Fibroblast of the aortic adventitia (primary cell): Measurements from ENCODE around the gene SRD5A3. TPM values are rescaled to one million over a fixed set of nuclear protein-coding genes. Genes with fewer than 3 reads are reported as not detected.
A peak's percentile ranks its signal among the peaks of the same experiment; 100 is the strongest.

Experiments used
- DNase-seq: peaks from one replicate; pipeline ENCODE4 v3.0.0-alpha.2; 2010; ENCODE audit warnings: low read depth
- H3K4me3 ChIP-seq: 2 replicates; pipeline ENCODE4 v1.5.1; 2011; ENCODE audit warnings: low read depth, mild to moderate bottlenecking, control low read depth, low read length, moderate library complexity
- CTCF ChIP-seq: IDR thresholded peaks from 2 replicates; pipeline ENCODE4 v1.5.1; 2011; ENCODE audit warnings: mild to moderate bottlenecking, low read length, control low read depth, inconsistent platforms; ENCODE audit not compliant: insufficient read depth
- total RNA-seq: library from RNA; depleted of rRNA; stranded (reverse); fragments of >200 nt; gene quantifications from 2 replicates; pipeline ENCODE4 v1.2.3, GENCODE V29; 2012; ENCODE audit warnings: low replicate concordance

SRD5A3 gene
- 4.8 and 22.2 TPM in 2 replicates for total RNA-seq

- peak; percentile 64 for TF ChIP-seq CTCF
- DNase-seq, result peak; percentile 73
- peak within 1 kb of the TSS; percentile 78 for H3K4me3 ChIP-seq
Measured at GRCh38 chr4:55345980-55346850, at the start of gene SRD5A3. Gene SRD5A3 (plus strand): TSS chr4:55346242. CDS start chr4:55346337, 95 bp downstream.

- no peak for DNase-seq
- no peak overlapping the region for H3K4me3 ChIP-seq
- TF ChIP-seq CTCF, result no peak
Measured at GRCh38 chr4:55297346-55297745, 48.7 kb upstream of the SRD5A3 start.

- TF ChIP-seq CTCF, result no peak
- peak; percentile 92 for DNase-seq
Measured at GRCh38 chr4:55303760-55304165, 42.3 kb upstream of the SRD5A3 start.

GRCh38 chr4:55304303-55304702, 41.7 kb upstream of the SRD5A3 start:
- no peak overlapping the region for H3K4me3 ChIP-seq
- TF ChIP-seq CTCF, result no peak
- no peak for DNase-seq

More at GRCh38 chr4:55303760-55304165, 42.3 kb upstream of the SRD5A3 start:
- H3K4me3 ChIP-seq, result no peak overlapping the region

- H3K4me3 ChIP-seq, result no peak overlapping the region
- DNase-seq, result no peak
- TF ChIP-seq CTCF, result no peak
Measured at GRCh38 chr4:55308071-55308470, 38.0 kb upstream of the SRD5A3 start.

- DNase-seq, result peak; percentile 43
- TF ChIP-seq CTCF, result no peak
- H3K4me3 ChIP-seq, result no peak overlapping the region
Measured at GRCh38 chr4:55311792-55312488, 34.1 kb upstream of the SRD5A3 start.
